Transverse colon (tissue), 4 donors: ENCODE results near the gene PRKACG. TPM values are rescaled to one million over a fixed set of nuclear protein-coding genes. Genes with fewer than 3 reads are reported as not detected.

ENCODE experiments used
- DNase-seq: peaks from one replicate; pipeline ENCODE4 v3.0.0-alpha.2; 2019
- H3K27ac ChIP-seq, 4 donors: fragments of 200-600 bp; sonication (generic); 2 replicates each; pipeline ENCODE4 v1.5.1; 2016 to 2018; ENCODE audit warnings: inconsistent platforms in 4 of 4
- H3K27me3 ChIP-seq: fragments of 200-600 bp; sonication (generic); 2 replicates; pipeline ENCODE4 v1.5.1; 2017; ENCODE audit warnings: inconsistent platforms
- H3K36me3 ChIP-seq, 4 donors: fragments of 200-600 bp; sonication (generic); 2 replicates each; pipeline ENCODE4 v1.5.1; 2017 to 2019; ENCODE audit warnings: inconsistent platforms in 4 of 4
- H3K4me1 ChIP-seq, 4 donors: fragments of 200-600 bp; sonication (generic); 2 replicates each; pipeline ENCODE4 v1.5.1; 2017 to 2020; ENCODE audit warnings: inconsistent platforms in 4 of 4
- H3K4me3 ChIP-seq, 4 donors: fragments of 200-600 bp; sonication (generic); 1 replicate in 1 of 4; 2 replicates in 3 of 4; pipeline versions ENCODE4 v1.5.1 to v1.6.1; 2017 to 2019; ENCODE audit warnings: inconsistent platforms in 4 of 4
- H3K9me3 ChIP-seq, 2 donors: fragments of 200-600 bp; sonication (generic); 2 replicates each; pipeline ENCODE4 v1.5.1; 2017 to 2019; ENCODE audit warnings: inconsistent platforms in 2 of 2
- EP300 ChIP-seq: sonication (generic); formaldehyde crosslinking; IDR thresholded peaks from one replicate; pipeline ENCODE4 v1.6.1; 2017; ENCODE audit warnings: antibody characterized with exemption, low read depth
- POLR2A ChIP-seq: fragments of 450-650 bp; IDR thresholded peaks from one replicate; pipeline ENCODE4 v1.6.1; 2016; ENCODE audit warnings: antibody characterized with exemption, mild to moderate bottlenecking, moderate library complexity
- POLR2AphosphoS5 ChIP-seq, 3 donors: sonication (generic); formaldehyde crosslinking; IDR thresholded peaks; one replicate each; pipeline ENCODE4 v1.6.1; 2016; ENCODE audit warnings: antibody characterized with exemption in 3 of 3
- WGBS, 2 donors: methylation state at CpG; one replicate each; pipeline ENCODE4 v1.1.5; 2018; ENCODE audit warnings: low coverage in 1 of 2; 5-methylcytosine and 5-hydroxymethylcytosine counted together
- in situ Hi-C, 4 donors: fragments of 200-750 bp; cut with MboI; loops; one replicate each; pipeline versions ENCODE4 v1.15.0 to v1.15.1; 2017; ENCODE audit warnings: low sequenced_read_pairs in 3 of 4, low pct_ligation_motif_present in 1 of 4, low pct_unique_long_range_greater_than_20kb in 1 of 4
- intact Hi-C: fragments of 100-400 bp; cut with DNase I; formaldehyde crosslinking; loops from one replicate; pipeline ENCODE4 v1.15.1; 2023; ENCODE audit warnings: low total_unique reads
- total RNA-seq, 4 donors: library from RNA; depleted of rRNA; stranded (reverse); fragments of >200 nt; gene quantifications; one replicate each; pipeline ENCODE4 v1.1.0, GENCODE V29; 2016
- TF ChIP-seq, protein P1 (sequence below), 5 experiments: fragments of 200-600 bp in 3 of 5; fragments of 450-650 bp in 2 of 5; sonication (generic) in 3 of 5; IDR thresholded peaks; 1 replicate in 2 of 5; 2 replicates in 3 of 5; pipeline ENCODE4 v1.5.1; 2016 to 2017; ENCODE audit warnings: antibody characterized with exemption in 5 of 5, inconsistent platforms in 3 of 5, mild to moderate bottlenecking in 2 of 5, moderate library complexity in 1 of 5

The PRKACG gene
- total RNA-seq, 4 donors from 2014 or later: not detected

DNA sequence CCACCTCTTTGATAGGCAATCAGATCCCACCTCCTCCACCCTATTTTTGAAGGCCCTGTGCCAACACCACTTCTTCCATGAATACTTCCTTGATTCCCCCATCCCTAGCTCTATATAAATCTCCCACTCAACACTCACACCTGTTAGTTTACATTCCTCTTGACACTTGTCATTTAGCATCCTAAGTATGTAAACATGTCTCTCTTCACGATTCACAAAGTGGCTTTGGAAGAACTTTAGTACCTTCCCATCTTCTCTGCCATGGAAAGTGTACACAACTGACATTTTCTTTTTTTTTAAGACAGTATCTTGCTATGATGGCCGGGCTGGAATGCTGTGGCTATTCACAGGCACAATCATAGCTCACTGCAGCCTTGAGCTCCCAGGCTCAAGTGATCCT is 20.2 kb upstream of the PRKACG start:
- no peaks in the 10 kb centered on the region for H3K27me3 ChIP-seq
- H3K4me3 ChIP-seq: no peak overlapping the region
- WGBS, 2 donors: 48 to 54% methylated on average over 2 of the region's 2 CpGs
- peaks cover 0 to 11% (median 8%) of the 10 kb centered on the region in 4 donors for H3K4me1 ChIP-seq
- H3K9me3 ChIP-seq: no peaks in the 10 kb centered on the region
- intact Hi-C loops (no loop called here), in situ Hi-C loops (no loop called here)
- no peak overlapping the region for H3K27ac ChIP-seq
- no peak for DNase-seq
- TF ChIP-seq POLR2AphosphoS5 (IDR thresholded peaks at IDR 0.05) (no peak), EP300 (no peak), POLR2A (no peak)
- TF ChIP-seq, protein P1, sequence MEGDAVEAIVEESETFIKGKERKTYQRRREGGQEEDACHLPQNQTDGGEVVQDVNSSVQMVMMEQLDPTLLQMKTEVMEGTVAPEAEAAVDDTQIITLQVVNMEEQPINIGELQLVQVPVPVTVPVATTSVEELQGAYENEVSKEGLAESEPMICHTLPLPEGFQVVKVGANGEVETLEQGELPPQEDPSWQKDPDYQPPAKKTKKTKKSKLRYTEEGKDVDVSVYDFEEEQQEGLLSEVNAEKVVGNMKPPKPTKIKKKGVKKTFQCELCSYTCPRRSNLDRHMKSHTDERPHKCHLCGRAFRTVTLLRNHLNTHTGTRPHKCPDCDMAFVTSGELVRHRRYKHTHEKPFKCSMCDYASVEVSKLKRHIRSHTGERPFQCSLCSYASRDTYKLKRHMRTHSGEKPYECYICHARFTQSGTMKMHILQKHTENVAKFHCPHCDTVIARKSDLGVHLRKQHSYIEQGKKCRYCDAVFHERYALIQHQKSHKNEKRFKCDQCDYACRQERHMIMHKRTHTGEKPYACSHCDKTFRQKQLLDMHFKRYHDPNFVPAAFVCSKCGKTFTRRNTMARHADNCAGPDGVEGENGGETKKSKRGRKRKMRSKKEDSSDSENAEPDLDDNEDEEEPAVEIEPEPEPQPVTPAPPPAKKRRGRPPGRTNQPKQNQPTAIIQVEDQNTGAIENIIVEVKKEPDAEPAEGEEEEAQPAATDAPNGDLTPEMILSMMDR (IDR thresholded peaks at IDR 0.05): no peak
- H3K36me3 ChIP-seq: no peaks in the 10 kb centered on the region

DNA sequence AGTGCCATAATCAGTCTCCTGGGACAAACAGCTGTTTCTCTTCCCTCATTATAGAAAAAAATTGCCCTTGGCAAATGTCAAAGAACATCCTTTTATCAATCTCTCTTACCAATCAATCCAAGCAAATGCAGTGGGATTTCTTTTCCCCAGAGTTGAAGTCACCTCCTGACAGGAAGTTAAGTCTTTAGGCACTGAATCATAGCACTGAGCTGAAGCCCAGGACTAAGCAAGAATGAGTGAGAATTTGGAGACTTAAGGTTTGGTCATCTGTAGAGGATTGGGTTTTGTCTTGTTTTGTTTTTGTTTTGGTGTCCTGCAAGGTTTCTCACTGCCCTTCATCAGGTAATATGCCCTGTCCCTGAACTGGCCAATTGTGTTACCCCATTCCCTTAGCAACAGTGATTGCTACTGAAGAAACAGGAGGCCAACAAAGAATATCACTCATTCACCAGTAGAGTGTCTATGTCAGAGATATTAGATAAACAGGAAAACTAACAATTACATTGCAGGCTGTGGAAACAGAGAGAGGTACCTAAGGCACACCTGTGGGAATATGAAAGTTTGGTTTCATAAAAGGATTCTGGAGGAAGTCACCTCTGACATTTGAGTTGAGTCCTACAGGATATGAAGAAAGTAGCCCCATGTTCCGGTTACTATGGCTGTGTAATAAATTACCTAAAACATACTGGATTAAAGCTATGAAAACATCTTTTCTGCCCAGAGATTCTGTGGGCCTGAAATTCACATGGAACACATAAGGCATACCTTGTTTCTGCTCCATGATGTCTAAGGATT is 17.1 kb upstream of the PRKACG start:
- H3K4me1 ChIP-seq: peaks cover 0 to 4% (median 2%) of the 10 kb centered on the region in 4 donors
- in situ Hi-C loops: no loop called here
- intact Hi-C loops: no loop called here
- no peak overlapping the region for H3K27ac ChIP-seq
- no peak for DNase-seq
- no peaks in the 10 kb centered on the region for H3K9me3 ChIP-seq
- H3K27me3 ChIP-seq: no peaks in the 10 kb centered on the region
- no peaks in the 10 kb centered on the region for H3K36me3 ChIP-seq
- WGBS, 2 donors: 81 to 100% methylated on average over 1 of the region's 1 CpG
- TF ChIP-seq POLR2AphosphoS5 (IDR thresholded peaks at IDR 0.05): no peak
- no peak for TF ChIP-seq EP300
- no peak for TF ChIP-seq POLR2A
- TF ChIP-seq, protein P1 (IDR thresholded peaks at IDR 0.05): no peak
- H3K4me3 ChIP-seq: no peak overlapping the region

DNA sequence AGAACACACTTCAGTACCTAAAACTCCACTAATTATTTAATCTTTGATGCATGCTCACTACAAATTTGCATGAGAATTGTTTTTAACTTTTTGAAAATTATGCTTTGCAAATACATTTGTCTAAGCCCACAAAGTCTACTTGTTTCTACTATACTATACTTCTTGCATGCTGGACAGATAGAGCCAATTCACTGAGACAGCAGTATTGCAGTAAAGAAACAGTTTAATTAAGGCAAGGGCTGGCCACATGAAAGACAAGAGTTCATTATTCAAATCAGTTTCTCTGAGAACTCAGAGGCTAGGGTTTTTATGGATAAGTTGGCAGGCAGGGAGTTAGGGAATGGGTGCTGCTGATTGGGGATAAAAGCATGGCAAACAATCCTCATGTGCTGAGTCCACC is 15.6 kb upstream of the PRKACG start:
- Histone ChIP-seq H3K27me3 (no peaks in the 10 kb centered on the region), H3K27ac (no peak overlapping the region), H3K36me3 (no peaks in the 10 kb centered on the region), H3K4me1 (no peaks in the 10 kb centered on the region), H3K9me3 (no peaks in the 10 kb centered on the region), H3K4me3 (no peak overlapping the region)
- in situ Hi-C loops: loop anchor here in 1 of 4 donors (10.0 kb wide), 1 partner anchor 435 kb away; no protein-coding TSS in a partner anchor
- DNase-seq: no peak
- no peak for TF ChIP-seq POLR2AphosphoS5 (IDR thresholded peaks at IDR 0.05)
- no peak for TF ChIP-seq EP300
- intact Hi-C loops: no loop called here

DNA sequence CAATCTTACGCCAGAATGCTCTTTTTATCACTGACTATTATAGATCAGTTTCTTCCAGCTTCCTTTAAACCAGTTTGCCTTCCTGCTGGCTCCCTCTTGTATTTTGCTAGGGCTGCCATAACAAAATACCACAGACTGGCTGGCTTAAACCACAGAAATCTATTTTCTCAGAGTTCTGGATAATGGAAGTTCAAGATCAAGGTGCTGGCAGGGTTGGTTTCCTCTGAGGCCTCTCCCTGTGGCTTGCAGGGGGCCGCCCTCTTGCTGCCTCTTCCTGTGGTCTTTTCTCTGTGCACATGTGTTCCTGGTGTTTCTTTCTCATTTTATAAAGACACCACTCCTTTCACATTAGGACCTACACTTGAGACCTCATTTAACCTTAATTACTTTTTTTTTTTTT is 14.8 kb upstream of the PRKACG start:
- DNase-seq: no peak
- Histone ChIP-seq H3K27ac (no peak overlapping the region), H3K4me1 (no peaks in the 10 kb centered on the region), H3K4me3 (no peak overlapping the region), H3K9me3 (no peaks in the 10 kb centered on the region), H3K36me3 (no peaks in the 10 kb centered on the region), H3K27me3 (no peaks in the 10 kb centered on the region)
- WGBS, 2 donors: 82 to 85% methylated on average over 1 to 2 of the region's 2 CpGs
- intact Hi-C loops: no loop called here
- in situ Hi-C loops: loop anchor here in 1 of 4 donors (10.0 kb wide), 1 partner anchor 434 kb away; no protein-coding TSS in a partner anchor
- no peak for TF ChIP-seq EP300
- TF ChIP-seq POLR2AphosphoS5 (IDR thresholded peaks at IDR 0.05): no peak
- no peak for TF ChIP-seq POLR2A
- TF ChIP-seq, protein P1 (IDR thresholded peaks at IDR 0.05): no peak
